Memory B cell (primary cell): ENCODE data around the gene LAMC1.
"Not testable (repeated sequence)": the region's sequence is repeated elsewhere in the genome, so short reads cannot be mapped to it uniquely, and the experiment has no call there.

ENCODE experiments used
- ATAC-seq: fragments of 150-1000 bp; cut with Tn5 transposase; 2 replicates; pipeline ENCODE4 v1.10.0; 2021; ENCODE audit warnings: low read depth, mild to moderate bottlenecking, moderate library complexity
- DNase-seq, 2 donors: peaks; one replicate each; pipeline ENCODE4 v3.0.0; 2022; ENCODE audit warnings: low spot score in 2 of 2
- H3K27ac Mint-ChIP-seq: one replicate; pipeline ENCODE4 v1.8.0; 2022; ENCODE audit warnings: mild to moderate bottlenecking, moderate library complexity, mixed read lengths
- H3K27me3 Mint-ChIP-seq: one replicate; pipeline ENCODE4 v1.8.0; 2022; ENCODE audit warnings: mixed read lengths
- H3K36me3 Mint-ChIP-seq: one replicate; pipeline ENCODE4 v1.8.0; 2022; ENCODE audit warnings: mild to moderate bottlenecking, mixed read lengths
- H3K4me1 Mint-ChIP-seq: one replicate; pipeline ENCODE4 v1.8.0; 2022; ENCODE audit warnings: mixed read lengths
- H3K4me3 Mint-ChIP-seq: one replicate; pipeline ENCODE4 v1.8.0; 2022; ENCODE audit warnings: mild to moderate bottlenecking, moderate library complexity, mixed read lengths
- H3K9me3 Mint-ChIP-seq: one replicate; pipeline ENCODE4 v1.8.0; 2022; ENCODE audit warnings: mixed read lengths

The LAMC1 gene

GRCh38 chr1:183137782-183138181 is 114.6 kb downstream of the LAMC1 start:
- Mint-ChIP-seq H3K4me1 (no peaks in the 10 kb centered on the region), H3K27me3 (no peaks in the 10 kb centered on the region), H3K4me3 (no peak overlapping the region)

GRCh38 chr1:183138301-183138700 is 115.1 kb downstream of the LAMC1 start:
- no peak overlapping the region for H3K27ac Mint-ChIP-seq
- DNase-seq = no peak
- no peaks in the 10 kb centered on the region for H3K27me3 Mint-ChIP-seq
- H3K9me3 Mint-ChIP-seq = no peaks in the 10 kb centered on the region
- no peak for ATAC-seq
- no peak overlapping the region for H3K4me3 Mint-ChIP-seq
- H3K36me3 Mint-ChIP-seq = peaks cover 14% of the 10 kb centered on the region
- no peaks in the 10 kb centered on the region for H3K4me1 Mint-ChIP-seq

More at GRCh38 chr1:183137782-183138181, 114.6 kb downstream of the LAMC1 start:
- Mint-ChIP-seq H3K27ac (no peak overlapping the region), H3K36me3 (peaks cover 14% of the 10 kb centered on the region), H3K9me3 (no peaks in the 10 kb centered on the region)
- DNase-seq (no peak), ATAC-seq (no peak)

GRCh38 chr1:183139281-183139942 is 116.2 kb downstream of the LAMC1 start:
- Mint-ChIP-seq H3K36me3 (peaks cover 11% of the 10 kb centered on the region), H3K4me1 (no peaks in the 10 kb centered on the region), H3K27me3 (no peaks in the 10 kb centered on the region), H3K27ac (peak overlapping the region; percentile 8), H3K9me3 (no peaks in the 10 kb centered on the region), H3K4me3 (no peak overlapping the region)
- ATAC-seq (no peak), DNase-seq (no peak)

- ATAC-seq (no peak), DNase-seq (no peak)
- no peaks in the 10 kb centered on the region for H3K27me3 Mint-ChIP-seq
- no peak overlapping the region for H3K4me3 Mint-ChIP-seq
- no peaks in the 10 kb centered on the region for H3K9me3 Mint-ChIP-seq
- H3K27ac Mint-ChIP-seq = no peak overlapping the region
- H3K36me3 Mint-ChIP-seq = peaks cover 10% of the 10 kb centered on the region
- no peaks in the 10 kb centered on the region for H3K4me1 Mint-ChIP-seq
These were observed 117.4 kb downstream of the LAMC1 start for GRCh38 chr1:183140633-183141032.

GRCh38 chr1:183142171-183142570 is 119.0 kb downstream of the LAMC1 start:
- no peak overlapping the region for H3K4me3 Mint-ChIP-seq
- ATAC-seq = no peak
- H3K27ac Mint-ChIP-seq = no peak overlapping the region
- no peaks in the 10 kb centered on the region for H3K9me3 Mint-ChIP-seq
- no peaks in the 10 kb centered on the region for H3K4me1 Mint-ChIP-seq
- peaks cover 4% of the 10 kb centered on the region for H3K36me3 Mint-ChIP-seq
- no peaks in the 10 kb centered on the region for H3K27me3 Mint-ChIP-seq
- no peak for DNase-seq

GRCh38 chr1:183143576-183144315 is 120.5 kb downstream of the LAMC1 start:
- Mint-ChIP-seq H3K4me1 (no peaks in the 10 kb centered on the region), H3K27me3 (no peaks in the 10 kb centered on the region), H3K9me3 (no peaks in the 10 kb centered on the region), H3K27ac (no peak overlapping the region), H3K4me3 (no peak overlapping the region), H3K36me3 (peaks cover 3% of the 10 kb centered on the region)
- no peak for ATAC-seq
- DNase-seq = no peak

GRCh38 chr1:183144752-183145151 is 121.5 kb downstream of the LAMC1 start:
- DNase-seq (no peak), ATAC-seq (no peak)
- no peaks in the 10 kb centered on the region for H3K4me1 Mint-ChIP-seq
- peaks cover 3% of the 10 kb centered on the region for H3K36me3 Mint-ChIP-seq
- no peaks in the 10 kb centered on the region for H3K9me3 Mint-ChIP-seq
- peak overlapping the region; percentile 8 for H3K27ac Mint-ChIP-seq
- H3K27me3 Mint-ChIP-seq = no peaks in the 10 kb centered on the region
- H3K4me3 Mint-ChIP-seq = no peak overlapping the region

GRCh38 chr1:183147735-183148134 is 124.5 kb downstream of the LAMC1 start:
- peaks cover 2% of the 10 kb centered on the region for H3K27me3 Mint-ChIP-seq
- no peaks in the 10 kb centered on the region for H3K9me3 Mint-ChIP-seq
- DNase-seq = no peak
- H3K27ac Mint-ChIP-seq = no peak overlapping the region
- H3K36me3 Mint-ChIP-seq = no peaks in the 10 kb centered on the region
- no peak for ATAC-seq
- H3K4me1 Mint-ChIP-seq = peaks cover 5% of the 10 kb centered on the region
- no peak overlapping the region for H3K4me3 Mint-ChIP-seq

- no peaks in the 10 kb centered on the region for H3K9me3 Mint-ChIP-seq
- no peak overlapping the region for H3K4me3 Mint-ChIP-seq
- ATAC-seq = no peak
- H3K4me1 Mint-ChIP-seq = peaks cover 5% of the 10 kb centered on the region
- peaks cover 2% of the 10 kb centered on the region for H3K27me3 Mint-ChIP-seq
- no peak for DNase-seq
- H3K36me3 Mint-ChIP-seq = no peaks in the 10 kb centered on the region
- no peak overlapping the region for H3K27ac Mint-ChIP-seq
These were observed 125.4 kb downstream of the LAMC1 start for GRCh38 chr1:183148599-183148998.

GRCh38 chr1:183149273-183149672 is 126.1 kb downstream of the LAMC1 start:
- Mint-ChIP-seq H3K4me3 (no peak overlapping the region), H3K9me3 (no peaks in the 10 kb centered on the region), H3K27me3 (peaks cover 5% of the 10 kb centered on the region), H3K27ac (peak overlapping the region; percentile 88), H3K36me3 (no peaks in the 10 kb centered on the region), H3K4me1 (peaks cover 5% of the 10 kb centered on the region)
- ATAC-seq (no peak), DNase-seq (no peak)

- not testable (repeated sequence) for H3K9me3 Mint-ChIP-seq, H3K4me1 Mint-ChIP-seq
These were observed 126.8 kb downstream of the LAMC1 start for GRCh38 chr1:183150032-183150431.

GRCh38 chr1:183150445-183150844 is 127.2 kb downstream of the LAMC1 start:
- H3K36me3 Mint-ChIP-seq = no peaks in the 10 kb centered on the region
- H3K27me3 Mint-ChIP-seq = peaks cover 5% of the 10 kb centered on the region
- ATAC-seq = no peak
- no peak for DNase-seq
- H3K4me3 Mint-ChIP-seq = no peak overlapping the region
- H3K4me1 Mint-ChIP-seq = peaks cover 5% of the 10 kb centered on the region
- H3K27ac Mint-ChIP-seq = peak overlapping the region; percentile 88
- H3K9me3 Mint-ChIP-seq = no peaks in the 10 kb centered on the region

More at GRCh38 chr1:183150032-183150431, 126.8 kb downstream of the LAMC1 start:
- H3K36me3 Mint-ChIP-seq, H3K4me3 Mint-ChIP-seq, ATAC-seq, DNase-seq, H3K27me3 Mint-ChIP-seq: not testable (repeated sequence)
- peak overlapping the region; percentile 88 for H3K27ac Mint-ChIP-seq

- no peak overlapping the region for H3K27ac Mint-ChIP-seq
These were observed 129.0 kb downstream of the LAMC1 start for GRCh38 chr1:183152180-183152579.

GRCh38 chr1:183155939-183156338 is 132.7 kb downstream of the LAMC1 start:
- ATAC-seq (no peak), DNase-seq (no peak)
- Mint-ChIP-seq H3K4me1 (peaks cover 2% of the 10 kb centered on the region), H3K36me3 (no peaks in the 10 kb centered on the region), H3K4me3 (no peak overlapping the region), H3K9me3 (no peaks in the 10 kb centered on the region), H3K27ac (no peak overlapping the region), H3K27me3 (peaks cover 7% of the 10 kb centered on the region)

More at GRCh38 chr1:183152180-183152579, 129.0 kb downstream of the LAMC1 start:
- Mint-ChIP-seq H3K4me3 (no peak overlapping the region), H3K4me1 (peaks cover 5% of the 10 kb centered on the region), H3K36me3 (no peaks in the 10 kb centered on the region), H3K27me3 (peaks cover 10% of the 10 kb centered on the region), H3K9me3 (no peaks in the 10 kb centered on the region)
- DNase-seq (no peak), ATAC-seq (no peak)
